GM19455 (cell line): ENCODE data around the gene KDM4F.

Source experiments
- ATAC-seq: cut with Tn5 transposase; IDR thresholded peaks from one replicate; pipeline ENCODE4 v1.9.1; 2021; ENCODE audit not compliant: unreplicated experiment

The KDM4F gene

GRCh38 chr11:95089620-95090542, 40.7 kb downstream of the KDM4F start, which contains the start of gene ENDOD1:
ENDOD1 (plus strand) TSS chr11:95089846; CDS start chr11:95089928, 82 bp downstream.
- ATAC-seq: peak; percentile 94

GRCh38 chr11:95091663-95092180, 42.5 kb downstream of the KDM4F start:
- ATAC-seq: no peak

- no peak for ATAC-seq
Observed at GRCh38 chr11:95092549-95093324, 43.5 kb downstream of the KDM4F start.

- no peak for ATAC-seq
Observed at GRCh38 chr11:95093548-95093947, 44.3 kb downstream of the KDM4F start.

- ATAC-seq: peak; percentile 68
Observed at GRCh38 chr11:95095858-95096587, 46.8 kb downstream of the KDM4F start.

GRCh38 chr11:95097209-95097608, 48.0 kb downstream of the KDM4F start:
- no peak for ATAC-seq

GRCh38 chr11:95098826-95099225, 49.6 kb downstream of the KDM4F start:
- no peak for ATAC-seq

- ATAC-seq: no peak
Observed at GRCh38 chr11:95100191-95100648, 51.0 kb downstream of the KDM4F start.
